ENCODE results near the gene WDR73. TPM values are rescaled to one million over a fixed set of nuclear protein-coding genes. Genes with fewer than 3 reads are reported as not detected.

WDR73 gene
- total and polyA plus RNA-seq, 2 donors (not counting 3 experiments of a cell fraction or from before 2014, with no cell fraction given) = 29.0 to 29.1 TPM

- Histone ChIP-seq H3K4me1 (ENCODE audit: control insufficient read depth, extremely low read depth, insufficient read depth, low read length) (no peaks in the 10 kb centered on the region), H3K79me2 (ENCODE audit: control insufficient read depth, insufficient read depth, low read length) (peaks cover 2% of the 10 kb centered on the region), H3K27ac (ENCODE audit: insufficient read depth, low read depth, low read length) (no peak overlapping the region), H3K9me1 (replicated peaks; ENCODE audit: control insufficient read depth, extremely low read depth, insufficient read depth, low read length) (no peaks in the 10 kb centered on the region), H3K9ac (replicated peaks; ENCODE audit: extremely low read depth, insufficient read depth, low read length) (no peak overlapping the region), H3K4me3 (replicated peaks in 1 of 3; ENCODE audit: insufficient read depth in 1 of 3, low read depth in 1 of 3, low read length in 3 of 3) (no peak overlapping the region), H3K27me3 (ENCODE audit: control insufficient read depth in 2 of 2, insufficient read depth in 2 of 2, low read length in 2 of 2) (peaks cover 0 to under 1% of the 10 kb centered on the region in 2 experiments), H4K20me1 (replicated peaks; ENCODE audit: control insufficient read depth, extremely low read depth, insufficient read depth, low read length) (no peaks in the 10 kb centered on the region), H2AFZ (ENCODE audit: low read depth, low read length) (no peak overlapping the region), H3K9me3 (replicated peaks; ENCODE audit: control insufficient read depth, insufficient read depth, low read length) (no peaks in the 10 kb centered on the region), H3K36me3 (ENCODE audit: control insufficient read depth in 2 of 2, extremely low read depth in 1 of 2, insufficient read depth in 2 of 2, low read length in 2 of 2) (peaks cover 2% of the 10 kb centered on the region in 2 experiments), H3K4me2 (ENCODE audit: insufficient read depth, low read length) (no peak overlapping the region)
- ChIA-PET POLR2A (interaction anchor here (0.5 kb wide), 1 partner anchor 146 kb away, joined by 6 read pairs; no protein-coding TSS in a partner anchor), CTCF (interaction anchor here (0.6 to 2.1 kb wide), 52 partner anchors 8 to 570 kb away, joined by 3 to 30 read pairs (median 4); partner anchors contain the start of genes NMB, PDE8A, SEC11A and WDR73)
- DNase-seq (ENCODE audit: low read depth, low spot score) = peak; percentile 63
- dilution Hi-C loops (cut with MboI; ENCODE audit: extremely low pct_ligation_motif_present, low sequenced_read_pairs) (no loop called here), intact Hi-C loops (cut with micrococcal nuclease) (loop anchor here (1.0 kb wide), 1 partner anchor 329 kb away; no protein-coding TSS in a partner anchor)
- peak; percentile 90 for FAIRE-seq
- no TSS peak for BruUV-seq (replicated peaks)
- TF ChIP-seq GATA2 (IDR thresholded peaks at IDR 0.05; ENCODE audit: insufficient read depth, insufficient read length, low read depth, low read length) (peak; percentile 37), FOS (IDR thresholded peaks at IDR 0.05; ENCODE audit: borderline replicate concordance, insufficient read depth, low read length) (no peak)
- TF ChIP-seq, protein P1, sequence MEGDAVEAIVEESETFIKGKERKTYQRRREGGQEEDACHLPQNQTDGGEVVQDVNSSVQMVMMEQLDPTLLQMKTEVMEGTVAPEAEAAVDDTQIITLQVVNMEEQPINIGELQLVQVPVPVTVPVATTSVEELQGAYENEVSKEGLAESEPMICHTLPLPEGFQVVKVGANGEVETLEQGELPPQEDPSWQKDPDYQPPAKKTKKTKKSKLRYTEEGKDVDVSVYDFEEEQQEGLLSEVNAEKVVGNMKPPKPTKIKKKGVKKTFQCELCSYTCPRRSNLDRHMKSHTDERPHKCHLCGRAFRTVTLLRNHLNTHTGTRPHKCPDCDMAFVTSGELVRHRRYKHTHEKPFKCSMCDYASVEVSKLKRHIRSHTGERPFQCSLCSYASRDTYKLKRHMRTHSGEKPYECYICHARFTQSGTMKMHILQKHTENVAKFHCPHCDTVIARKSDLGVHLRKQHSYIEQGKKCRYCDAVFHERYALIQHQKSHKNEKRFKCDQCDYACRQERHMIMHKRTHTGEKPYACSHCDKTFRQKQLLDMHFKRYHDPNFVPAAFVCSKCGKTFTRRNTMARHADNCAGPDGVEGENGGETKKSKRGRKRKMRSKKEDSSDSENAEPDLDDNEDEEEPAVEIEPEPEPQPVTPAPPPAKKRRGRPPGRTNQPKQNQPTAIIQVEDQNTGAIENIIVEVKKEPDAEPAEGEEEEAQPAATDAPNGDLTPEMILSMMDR (IDR thresholded peaks at IDR 0.05; ENCODE audit: extremely low read depth in 1 of 2, insufficient read depth in 1 of 2, low read depth in 1 of 2, low read length in 2 of 2) = peak; percentile 76 to 79
Observed at GRCh38 chr15:84598993-84599392, 55.1 kb downstream of the WDR73 start.

DNA sequence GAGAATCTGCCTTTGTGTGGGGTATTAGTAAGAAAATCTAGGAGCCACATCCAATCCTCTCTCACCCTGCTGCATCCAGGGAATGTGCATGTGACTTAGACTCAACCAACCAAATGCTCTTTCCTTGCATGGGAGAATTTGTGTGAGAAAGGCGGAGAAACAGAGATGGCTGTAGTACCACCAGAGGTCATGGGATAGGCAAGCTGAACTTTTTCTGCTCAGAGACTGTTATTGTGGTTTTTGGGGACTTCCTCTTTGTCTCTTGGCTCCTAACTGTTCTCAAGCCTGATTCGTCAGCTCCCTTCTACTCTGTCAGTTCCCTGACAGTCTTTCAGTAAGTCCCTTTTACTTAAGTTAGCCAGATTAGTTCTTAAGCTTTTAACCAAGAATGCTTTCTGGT, 55.8 kb downstream of the WDR73 start:
- Histone ChIP-seq H3K27me3 (ENCODE audit: control insufficient read depth in 2 of 2, insufficient read depth in 2 of 2, low read length in 2 of 2) (peaks cover 0 to 5% of the 10 kb centered on the region in 2 experiments), H3K4me2 (ENCODE audit: insufficient read depth, low read length) (no peak overlapping the region), H3K4me1 (ENCODE audit: control insufficient read depth, extremely low read depth, insufficient read depth, low read length) (no peaks in the 10 kb centered on the region), H3K4me3 (replicated peaks in 1 of 3; ENCODE audit: insufficient read depth in 1 of 3, low read depth in 1 of 3, low read length in 3 of 3) (no peak overlapping the region), H3K9me3 (replicated peaks; ENCODE audit: control insufficient read depth, insufficient read depth, low read length) (no peaks in the 10 kb centered on the region), H3K9ac (replicated peaks; ENCODE audit: extremely low read depth, insufficient read depth, low read length) (no peak overlapping the region), H2AFZ (ENCODE audit: low read depth, low read length) (no peak overlapping the region), H3K36me3 (ENCODE audit: control insufficient read depth in 2 of 2, extremely low read depth in 1 of 2, insufficient read depth in 2 of 2, low read length in 2 of 2) (no peaks in the 10 kb centered on the region), H4K20me1 (replicated peaks; ENCODE audit: control insufficient read depth, extremely low read depth, insufficient read depth, low read length) (no peaks in the 10 kb centered on the region), H3K27ac (ENCODE audit: insufficient read depth, low read depth, low read length) (no peak overlapping the region), H3K9me1 (replicated peaks; ENCODE audit: control insufficient read depth, extremely low read depth, insufficient read depth, low read length) (no peaks in the 10 kb centered on the region), H3K79me2 (ENCODE audit: control insufficient read depth, insufficient read depth, low read length) (peaks cover 2% of the 10 kb centered on the region)
- FAIRE-seq (no peak), DNase-seq (ENCODE audit: low read depth, low spot score) (no peak)
- dilution Hi-C loops (cut with MboI; ENCODE audit: extremely low pct_ligation_motif_present, low sequenced_read_pairs) = no loop called here
- CTCF ChIA-PET = interaction anchor here (0.7 to 2.1 kb wide), 24 partner anchors 10 to 571 kb away, joined by 3 to 30 read pairs (median 8); partner anchors contain the start of genes NMB, PDE8A, SEC11A and WDR73
- intact Hi-C loops (cut with micrococcal nuclease) = no loop called here
- POLR2A ChIA-PET = no interaction called here
- BruUV-seq (replicated peaks) = no TSS peak
- TF ChIP-seq, protein P2, sequence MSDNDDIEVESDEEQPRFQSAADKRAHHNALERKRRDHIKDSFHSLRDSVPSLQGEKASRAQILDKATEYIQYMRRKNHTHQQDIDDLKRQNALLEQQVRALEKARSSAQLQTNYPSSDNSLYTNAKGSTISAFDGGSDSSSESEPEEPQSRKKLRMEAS (IDR thresholded peaks at IDR 0.05; ENCODE audit: insufficient read depth, insufficient read length) = no peak
- TF ChIP-seq FOS (IDR thresholded peaks at IDR 0.05; ENCODE audit: borderline replicate concordance, insufficient read depth, low read length) = no peak
- no peak for TF ChIP-seq POLR2A (IDR thresholded peaks at IDR 0.05; ENCODE audit: low read depth, low read length)
- no peak for TF ChIP-seq POLR2AphosphoS5 (IDR thresholded peaks at IDR 0.05; ENCODE audit: insufficient read depth, low read depth, low read length)
- TF ChIP-seq MYC (IDR thresholded peaks at IDR 0.05; ENCODE audit: low read depth, low read length) = no peak
- TF ChIP-seq EZH2 (IDR thresholded peaks at IDR 0.05; ENCODE audit: borderline replicate concordance, low read depth, low read length, severe bottlenecking) = no peak
- no peak for TF ChIP-seq JUN (IDR thresholded peaks at IDR 0.05; ENCODE audit: borderline replicate concordance, insufficient read depth, insufficient read length, low read depth)
- no peak for TF ChIP-seq GATA2 (IDR thresholded peaks at IDR 0.05; ENCODE audit: insufficient read depth, insufficient read length, low read depth, low read length)
- TF ChIP-seq, protein P1 (IDR thresholded peaks at IDR 0.05; ENCODE audit: extremely low read depth in 1 of 2, insufficient read depth in 1 of 2, low read depth in 1 of 2, low read length in 2 of 2) = no peak
